Activated CD8-positive, alpha-beta memory T cell treated with anti-CD3 and anti-CD28 coated beads, Interleukin-2, amount 50 U/mL, for 4 hours (primary cell): ENCODE measurements around the gene AHDC1.
"Not testable (repeated sequence)": the region's sequence is repeated elsewhere in the genome, so short reads cannot be mapped to it uniquely, and the experiment has no call there.

Experiments used
- DNase-seq: peaks from one replicate; pipeline ENCODE4 v3.0.0-alpha.2; 2020

AHDC1 gene

GRCh38 chr1:27603681-27604578 is at the start of gene AHDC1:
AHDC1 (minus strand) TSS chr1:27604144; CDS start chr1:27552115, 52,029 bp downstream.
- DNase-seq: peak; percentile 90

DNA sequence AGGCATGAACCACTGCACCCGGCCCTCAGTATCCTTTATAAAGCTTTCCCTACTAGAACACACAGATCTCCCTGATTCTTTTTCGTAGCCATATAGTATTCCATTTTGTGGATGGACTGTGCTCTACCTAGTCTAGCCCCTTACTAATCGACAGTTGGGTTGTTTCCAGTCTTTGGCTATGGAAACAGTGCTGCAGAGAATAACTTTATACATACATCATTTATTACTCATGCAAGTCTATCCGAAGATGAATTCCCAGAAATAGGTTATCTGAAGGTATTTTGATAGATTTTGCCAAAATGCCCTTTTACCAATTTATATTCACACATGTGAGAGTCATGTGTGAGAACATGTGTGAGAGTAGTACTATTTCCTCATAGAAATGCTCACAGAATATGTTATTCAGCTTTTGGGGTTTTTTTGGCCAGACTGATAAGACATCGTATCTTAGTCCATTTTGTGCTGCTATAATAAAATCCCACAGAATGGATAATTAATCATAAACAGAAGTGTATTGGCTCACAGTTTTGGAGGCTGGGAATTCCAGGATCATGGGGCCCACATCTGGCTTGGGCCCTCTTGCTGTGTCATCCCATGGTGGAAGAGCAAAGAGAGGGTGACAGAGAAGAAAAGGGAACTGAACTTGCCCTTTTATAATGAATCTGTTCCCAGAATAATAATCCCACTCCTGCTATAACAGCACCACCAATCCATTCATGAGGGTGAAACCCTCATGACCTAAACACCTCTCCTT is 48.3 kb upstream of the AHDC1 start:
- no peak for DNase-seq

GRCh38 chr1:27650539-27651175 is 46.7 kb upstream of the AHDC1 start:
- no peak for DNase-seq

DNA sequence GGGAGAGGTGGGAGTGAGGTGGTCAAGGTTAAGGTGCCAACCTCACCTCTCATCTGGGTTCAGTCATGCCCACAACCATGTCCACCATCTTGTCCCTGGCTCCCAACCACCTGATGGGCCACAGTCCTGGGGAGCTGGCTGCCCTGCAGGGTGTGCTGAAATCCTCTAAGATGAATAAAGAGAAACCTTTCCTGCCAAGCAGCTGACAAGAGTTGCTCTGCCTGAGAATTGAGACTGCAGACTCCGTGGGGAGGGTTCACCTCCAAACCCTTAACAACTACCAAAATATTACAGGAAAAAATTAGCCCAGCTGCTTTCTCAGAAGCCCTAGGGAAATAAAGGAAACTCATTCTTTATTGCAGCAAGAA is 46.2 kb upstream of the AHDC1 start:
- DNase-seq: no peak

DNA sequence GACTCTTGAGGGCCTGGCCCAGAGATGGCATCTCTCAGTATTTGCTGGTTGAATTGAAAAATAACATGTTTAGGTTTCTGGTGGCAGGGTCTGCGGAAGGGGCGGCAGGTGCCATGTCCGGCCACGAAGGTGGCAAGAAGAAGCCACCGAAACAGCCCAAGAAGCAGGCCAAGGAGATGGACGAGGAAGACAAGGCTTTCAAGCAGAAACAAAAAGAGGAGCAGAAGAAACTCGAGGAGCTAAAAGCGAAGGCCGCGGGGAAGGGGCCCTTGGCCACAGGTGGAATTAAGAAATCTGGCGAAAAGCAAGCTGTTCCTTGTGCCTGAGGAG is 45.3 kb upstream of the AHDC1 start:
- no peak for DNase-seq

DNA sequence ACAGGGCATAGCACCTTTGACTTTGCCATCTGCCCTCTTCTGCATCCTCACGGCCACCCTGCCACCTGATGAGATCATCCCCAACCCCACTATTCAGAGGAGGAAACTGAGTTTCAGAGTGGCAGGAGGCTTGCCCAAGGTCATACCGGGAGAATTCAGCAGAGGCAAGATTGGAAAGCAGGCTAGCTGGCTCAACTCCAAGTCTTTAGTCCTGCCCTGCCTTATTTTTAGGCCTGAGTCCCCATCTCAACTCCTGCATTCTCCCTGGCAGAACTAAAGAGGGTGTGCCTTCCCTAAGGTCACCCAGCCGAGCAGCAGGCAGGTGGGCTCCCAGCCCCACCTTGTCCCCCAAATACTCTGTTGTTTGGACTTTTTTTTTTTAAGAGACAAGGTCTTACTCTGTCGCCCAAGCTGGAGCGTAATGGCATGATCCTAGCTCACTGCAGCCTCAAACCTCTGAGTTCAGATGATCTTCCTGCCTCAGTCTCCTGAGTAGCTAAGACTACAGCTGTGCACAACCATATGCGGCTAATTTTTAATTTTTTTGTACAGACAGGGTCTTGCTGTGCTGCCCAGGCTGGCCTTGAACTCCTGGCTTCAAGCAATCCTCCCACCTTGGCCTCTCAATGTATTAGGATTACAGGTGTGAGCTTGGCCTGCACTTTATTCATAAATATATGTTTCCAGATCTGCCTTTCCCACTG is 44.8 kb upstream of the AHDC1 start:
- no peak for DNase-seq

DNA sequence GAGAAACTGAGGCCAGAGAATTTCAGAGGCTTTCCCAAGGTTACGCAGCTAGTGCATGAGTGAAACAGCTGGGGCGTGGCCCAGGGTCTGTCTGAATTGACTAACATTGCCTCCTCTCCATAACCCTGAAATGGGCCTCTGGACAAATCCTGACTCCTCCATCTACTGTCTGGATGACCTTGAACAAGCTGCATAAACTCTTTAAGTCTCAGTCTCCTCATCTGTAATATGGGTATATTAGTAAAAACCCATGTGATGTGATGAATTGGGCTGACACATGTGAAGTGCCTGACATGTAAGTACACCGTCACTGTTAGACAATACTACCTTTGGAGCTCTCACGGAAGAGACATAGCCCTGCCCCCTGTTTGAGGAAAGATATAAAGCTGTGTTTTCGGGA is 43.4 kb upstream of the AHDC1 start:
- DNase-seq: no peak

- no peak for DNase-seq
These were observed 42.7 kb upstream of the AHDC1 start for GRCh38 chr1:27646676-27647075.

DNA sequence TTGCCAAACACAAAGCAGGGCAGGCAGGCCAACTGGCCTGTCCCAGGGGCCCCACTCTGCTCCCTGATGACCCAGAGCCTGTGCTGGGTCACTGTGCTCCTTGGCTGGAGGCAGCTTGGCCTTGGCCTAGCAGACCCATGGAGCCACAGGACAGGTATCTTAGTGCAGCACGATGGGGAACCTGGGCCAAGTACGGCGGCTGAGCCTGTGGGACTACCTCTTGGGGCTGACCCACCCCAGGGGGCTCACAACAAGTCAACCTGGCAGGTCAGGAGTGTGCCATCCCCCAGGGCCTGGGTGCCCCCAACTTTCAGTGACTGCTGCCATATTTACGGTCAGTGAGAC is 41.1 kb upstream of the AHDC1 start:
- DNase-seq: no peak

DNA sequence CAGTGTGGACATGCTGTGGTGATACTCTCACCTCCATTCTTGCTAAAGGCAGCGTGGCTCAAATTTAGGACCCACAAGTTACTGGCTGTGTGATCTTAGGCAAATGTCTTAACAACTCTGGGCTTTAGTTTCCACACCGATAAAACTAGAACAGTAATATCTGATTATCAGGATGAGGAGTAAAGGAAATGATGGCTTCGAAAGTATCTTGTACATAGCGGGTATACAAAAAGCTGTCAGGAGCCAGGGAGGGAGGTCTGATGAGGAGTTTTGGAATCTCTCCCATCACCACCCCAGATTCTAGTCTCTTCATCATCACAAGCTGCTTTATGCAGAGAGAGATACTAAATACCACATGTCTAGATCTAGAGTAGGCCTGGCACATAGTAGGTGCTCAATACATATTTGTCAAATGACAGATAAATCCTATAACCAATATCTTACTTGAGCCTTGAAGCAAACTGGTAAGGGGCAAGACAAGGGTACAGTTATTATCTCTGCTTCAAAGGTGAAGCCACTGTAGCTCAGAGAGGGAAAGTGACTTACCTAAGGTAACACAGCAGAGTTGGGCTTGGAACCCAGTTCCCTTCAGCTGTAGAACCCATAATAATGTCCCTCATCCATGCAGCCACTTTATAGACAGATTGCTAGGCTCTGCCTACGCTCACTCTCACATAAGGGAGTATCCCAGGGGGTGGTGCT is 40.6 kb upstream of the AHDC1 start:
- no peak for DNase-seq

GRCh38 chr1:27643600-27644368 is 39.8 kb upstream of the AHDC1 start:
- DNase-seq: peak; percentile 73

DNA sequence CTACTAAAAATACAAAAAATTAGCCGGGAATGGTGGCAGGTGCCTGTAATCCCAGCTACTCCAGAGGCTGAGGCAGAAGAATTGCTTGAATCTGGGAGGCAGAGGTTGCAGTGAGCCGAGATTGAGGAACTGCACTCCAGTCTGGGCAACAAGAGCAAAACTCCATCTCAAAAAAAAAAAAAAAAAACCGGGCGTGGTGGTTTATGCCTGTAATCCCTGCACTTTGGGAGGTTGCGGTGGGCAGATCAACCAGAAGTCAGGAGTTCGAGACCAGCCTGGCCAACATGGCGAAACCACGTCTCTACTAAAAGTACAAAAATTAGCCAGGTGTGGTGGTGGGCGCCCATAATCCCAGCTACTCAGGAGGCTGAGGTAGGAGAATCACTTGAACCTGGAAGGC is 36.6 kb upstream of the AHDC1 start:
- DNase-seq: not testable (repeated sequence)

- no peak for DNase-seq
These were observed 34.9 kb upstream of the AHDC1 start for GRCh38 chr1:27638805-27639204.

- DNase-seq: no peak
These were observed 34.2 kb upstream of the AHDC1 start for GRCh38 chr1:27638047-27638734.

DNA sequence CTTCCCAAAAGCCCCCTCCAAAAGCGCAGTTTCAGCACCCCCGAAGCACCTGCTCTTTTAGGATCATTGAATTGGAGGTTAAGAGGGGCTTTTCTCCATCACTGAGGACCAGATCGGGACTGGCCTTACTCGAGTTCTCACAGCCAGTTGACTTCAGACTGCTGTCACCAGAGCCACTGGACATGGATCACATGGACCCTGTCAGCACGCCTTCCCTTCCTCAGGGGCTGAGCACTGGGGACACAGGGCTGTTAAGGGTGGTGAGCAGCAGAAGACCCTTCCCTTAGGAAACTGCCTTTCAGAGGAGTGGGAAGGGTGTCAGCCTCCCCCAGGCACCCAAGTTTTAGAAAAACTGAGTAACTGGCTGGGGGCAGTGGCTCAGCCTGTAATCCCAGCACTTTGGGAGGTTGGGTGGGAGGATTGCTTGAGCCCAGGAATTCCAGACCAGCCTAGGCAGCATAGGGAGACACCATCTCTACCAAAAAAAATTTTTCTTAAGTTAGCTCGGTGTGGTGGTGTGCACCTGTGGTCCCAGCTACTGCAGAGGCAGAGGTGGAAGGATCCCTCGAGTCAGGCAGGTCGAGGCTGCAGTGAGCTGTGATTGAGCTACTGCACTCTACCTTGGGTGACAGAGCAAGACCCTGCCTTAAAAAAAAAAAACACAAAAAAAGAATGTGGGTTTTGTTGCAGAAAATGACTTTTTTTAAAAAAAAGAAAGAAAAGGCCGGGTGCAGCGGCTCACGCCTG is 31.6 kb upstream of the AHDC1 start:
- DNase-seq: no peak

- DNase-seq: no peak
These were observed 31.0 kb upstream of the AHDC1 start, which contains the start of gene FGR for GRCh38 chr1:27634985-27635367. FGR (minus strand) TSS chr1:27635185; CDS start chr1:27623916, 11,269 bp downstream.

DNA sequence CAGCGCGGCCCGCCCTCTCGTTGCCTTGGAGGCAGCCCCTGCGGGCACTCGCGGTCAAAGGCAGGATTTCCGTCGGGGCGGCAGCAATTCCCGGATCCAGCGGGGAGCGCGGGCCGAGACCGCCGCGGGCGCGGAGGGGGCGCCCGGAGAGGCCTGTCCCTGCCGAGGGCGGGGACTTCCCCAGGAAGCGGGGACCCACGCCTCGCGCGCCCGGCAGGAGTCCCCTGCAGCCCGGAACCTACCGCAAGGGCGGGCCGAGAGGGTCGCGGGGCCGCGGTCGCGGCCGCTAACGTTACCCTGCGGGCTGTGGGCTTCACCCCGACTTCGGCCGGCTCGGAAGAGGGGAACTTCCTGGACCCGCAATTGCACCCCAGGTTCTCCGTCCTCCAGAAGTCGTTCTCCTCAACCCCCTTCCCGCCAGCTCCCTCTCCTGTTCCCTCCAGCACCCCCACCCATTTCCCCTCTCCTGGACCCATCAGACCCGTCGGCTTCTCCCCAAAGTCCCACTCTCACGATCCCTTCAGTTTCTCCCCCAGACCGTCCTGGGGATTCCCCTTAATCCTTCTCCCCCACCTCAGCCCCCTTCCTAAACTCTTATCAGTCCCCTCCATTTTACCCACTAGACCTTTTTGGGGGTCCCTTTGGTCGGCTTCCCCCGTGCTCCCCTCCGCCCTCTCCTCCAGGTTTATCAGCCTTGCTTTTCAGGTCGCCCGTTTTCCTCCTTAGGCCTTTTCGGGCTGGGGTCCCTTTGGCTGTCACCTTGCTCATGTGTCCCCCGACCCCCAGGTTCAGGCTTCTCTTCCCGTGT is 30.4 kb upstream of the AHDC1 start:
- no peak for DNase-seq

DNA sequence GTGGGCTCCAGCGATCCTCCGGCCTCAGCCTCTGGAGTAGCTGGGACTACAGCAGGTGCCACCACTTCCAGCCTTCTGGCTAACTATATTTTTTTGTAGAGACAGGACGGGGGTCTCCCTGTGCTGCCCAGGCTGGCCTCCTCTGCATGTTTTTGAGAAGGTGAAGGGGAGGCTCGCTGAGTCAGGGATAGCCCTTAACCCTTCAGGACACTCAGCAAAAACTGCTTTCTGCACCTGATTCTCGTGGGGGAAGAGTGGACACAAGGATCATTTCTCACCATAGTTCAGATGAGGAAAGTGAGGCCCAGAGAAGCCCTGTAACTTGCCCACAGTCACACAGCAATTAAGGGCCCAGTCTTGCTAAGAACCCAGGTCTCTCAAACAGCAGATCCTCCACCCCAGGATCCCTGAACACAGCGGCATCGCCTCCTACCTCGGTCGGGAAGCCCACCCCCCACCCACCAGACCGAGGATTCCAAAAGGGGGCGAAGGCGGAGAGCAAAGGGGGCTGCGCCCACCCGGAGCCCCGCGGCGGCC is 29.8 kb upstream of the AHDC1 start:
- DNase-seq: no peak

DNA sequence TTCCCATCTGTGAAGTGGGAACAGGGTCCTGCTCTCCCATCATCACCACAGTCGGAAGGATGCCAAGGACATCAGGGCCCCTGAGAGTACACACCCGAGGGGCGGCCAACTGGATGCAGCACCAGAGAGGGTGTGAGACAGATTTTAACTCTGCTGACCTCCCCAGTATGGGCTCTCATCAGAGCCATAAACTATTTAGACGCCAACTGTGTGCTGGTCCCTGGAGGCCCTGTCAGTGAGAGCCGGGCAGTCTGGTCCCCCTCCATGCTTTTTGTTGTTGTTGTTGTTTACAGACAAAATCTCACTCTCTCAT is 29.3 kb upstream of the AHDC1 start:
- DNase-seq: no peak
